CD14-positive monocyte (primary cell): ENCODE measurements around the gene MAP3K20. TPM values are rescaled to one million over a fixed set of nuclear protein-coding genes. Genes with fewer than 3 reads are reported as not detected.
"Not testable (repeated sequence)": the region's sequence is repeated elsewhere in the genome, so short reads cannot be mapped to it uniquely, and the experiment has no call there.

ENCODE experiments used
- DNase-seq, 3 donors: peaks; one replicate each; pipeline ENCODE4 v3.0.0-alpha.2; 2011 to 2022
- H2AFZ ChIP-seq: 2 replicates; pipeline ENCODE4 v1.6.0; 2012; ENCODE audit warnings: mild to moderate bottlenecking, low read depth, low read length, inconsistent platforms; ENCODE audit not compliant: insufficient read depth, poor library complexity, severe bottlenecking
- H3K27ac ChIP-seq, 2 donors: 1 replicate in 1 of 2; 2 replicates in 1 of 2; pipeline ENCODE4 v1.5.1; 2012 to 2013; ENCODE audit warnings: low read length in 2 of 2, control low read depth in 1 of 2, inconsistent platforms in 1 of 2, low read depth in 1 of 2, mild to moderate bottlenecking in 1 of 2
- H3K27me3 ChIP-seq, 2 donors: one replicate each; pipeline versions ENCODE4 v1.6.0 to v1.6.1; 2011 to 2013; ENCODE audit warnings: low read length in 2 of 2; ENCODE audit not compliant: control insufficient read depth in 2 of 2, insufficient read depth in 2 of 2
- H3K36me3 ChIP-seq, 2 donors: replicated peaks in 1 of 2; 1 replicate in 1 of 2; 2 replicates in 1 of 2; pipeline versions ENCODE4 v1.5.1 to v1.6.1; 2012 to 2013; ENCODE audit warnings: low read length in 2 of 2, control low read depth in 1 of 2, inconsistent platforms in 1 of 2, mild to moderate bottlenecking in 1 of 2; ENCODE audit not compliant: insufficient read depth in 2 of 2, control insufficient read depth in 1 of 2
- H3K4me1 ChIP-seq, 2 donors: 1 replicate in 1 of 2; 2 replicates in 1 of 2; pipeline versions ENCODE4 v1.5.1 to v1.6.1; 2012 to 2013; ENCODE audit warnings: low read length in 2 of 2, control low read depth in 1 of 2, inconsistent platforms in 1 of 2, mild to moderate bottlenecking in 1 of 2, moderate library complexity in 1 of 2; ENCODE audit not compliant: insufficient read depth in 2 of 2, control insufficient read depth in 1 of 2
- H3K4me2 ChIP-seq: replicated peaks from 2 replicates; pipeline ENCODE3; 2012; ENCODE audit warnings: low read length, moderate library complexity, mild to moderate bottlenecking; ENCODE audit not compliant: poor library complexity, severe bottlenecking; ENCODE audit errors: extremely low read depth
- H3K4me3 ChIP-seq, 3 experiments: fragments of 200-600 bp in 1 of 3; sonication (generic) in 1 of 3; replicated peaks in 1 of 3; 1 replicate in 2 of 3; 2 replicates in 1 of 3; pipeline ENCODE4 v1.5.1; 2011 to 2013; ENCODE audit warnings: low read length in 3 of 3, mild to moderate bottlenecking in 3 of 3, control low read depth in 2 of 3, low read depth in 2 of 3, inconsistent platforms in 1 of 3, moderate library complexity in 1 of 3
- H3K79me2 ChIP-seq: 2 replicates; pipeline ENCODE4 v1.6.0; 2012; ENCODE audit warnings: mild to moderate bottlenecking, control low read depth, inconsistent platforms, low read length, moderate library complexity; ENCODE audit not compliant: insufficient read depth
- H3K9ac ChIP-seq: 2 replicates; pipeline ENCODE4 v1.6.0; 2017; ENCODE audit warnings: low read length, mild to moderate bottlenecking; ENCODE audit not compliant: insufficient read depth, poor library complexity, severe bottlenecking
- H3K9me3 ChIP-seq, 2 donors: replicated peaks in 1 of 2; 1 replicate in 1 of 2; 2 replicates in 1 of 2; pipeline versions ENCODE4 v1.5.1 to v1.6.1; 2012 to 2013; ENCODE audit warnings: low read length in 2 of 2, control low read depth in 1 of 2; ENCODE audit not compliant: control insufficient read depth in 1 of 2, insufficient read depth in 1 of 2
- H4K20me1 ChIP-seq: 2 replicates; pipeline ENCODE4 v1.6.0; 2012; ENCODE audit warnings: mild to moderate bottlenecking, low read length, control low read depth, moderate library complexity; ENCODE audit not compliant: insufficient read depth
- H3K27ac Mint-ChIP-seq, 7 donors: one replicate each; pipeline ENCODE4 v1.8.0; 2020; ENCODE audit warnings: mild to moderate bottlenecking in 7 of 7, mixed read lengths in 7 of 7, moderate library complexity in 6 of 7, inconsistent platforms in 2 of 7
- H3K27me3 Mint-ChIP-seq, 3 donors: one replicate each; pipeline ENCODE4 v1.8.0; 2021 to 2022; ENCODE audit warnings: low read depth in 3 of 3, mild to moderate bottlenecking in 3 of 3, mixed read lengths in 3 of 3, moderate library complexity in 3 of 3, inconsistent platforms in 1 of 3
- H3K36me3 Mint-ChIP-seq, 2 donors: one replicate each; pipeline ENCODE4 v1.8.0; 2020; ENCODE audit warnings: mixed read lengths in 2 of 2, inconsistent platforms in 1 of 2, mild to moderate bottlenecking in 1 of 2
- H3K4me1 Mint-ChIP-seq: one replicate; pipeline ENCODE4 v1.8.0; 2020; ENCODE audit warnings: mild to moderate bottlenecking, mixed read lengths
- H3K4me3 Mint-ChIP-seq, 2 donors: one replicate each; pipeline ENCODE4 v1.8.0; 2020; ENCODE audit warnings: mild to moderate bottlenecking in 2 of 2, mixed read lengths in 2 of 2, moderate library complexity in 1 of 2
- H3K9me3 Mint-ChIP-seq, 7 donors: one replicate each; pipeline ENCODE4 v1.8.0; 2020 to 2022; ENCODE audit warnings: mixed read lengths in 7 of 7, mild to moderate bottlenecking in 6 of 7, moderate library complexity in 6 of 7, inconsistent platforms in 2 of 7
- CTCF ChIP-seq: fragments of 200-600 bp; IDR thresholded peaks from one replicate; pipeline ENCODE4 v1.8.0; 2022; ENCODE audit warnings: antibody characterized with exemption, mild to moderate bottlenecking
- whole genome bisulfite sequencing: methylation state at CpG from one replicate; pipeline ENCODE4 v1.1.5; 2013; ENCODE audit warnings: missing lambda C conversion rate; ENCODE audit not compliant: insufficient coverage; 5-methylcytosine and 5-hydroxymethylcytosine counted together
- intact Hi-C, 2 donors: fragments of 100-400 bp; cut with micrococcal nuclease; formaldehyde crosslinking; loops; one replicate each; pipeline versions ENCODE4 v1.15.0 to v1.15.1; 2023
- polyA plus RNA-seq, 3 donors: library from polyadenylated mRNA; depleted of rRNA in 1 of 3; unstranded in 2 of 3; stranded (reverse) in 1 of 3; fragments of 300-500 nt in 2 of 3; fragments of >200 nt in 1 of 3; fragmentation: Illumina TruSeq in 2 of 3; gene quantifications; 1 replicate in 2 of 3; 2 replicates in 1 of 3; pipeline ENCODE4 v1.2.3, GENCODE V29; 2012 to 2021

Gene MAP3K20
- polyA plus RNA-seq, 3 donors = 14.3 to 30.7 (median 21.6) TPM

- no peak overlapping the region for H3K4me3 ChIP-seq
- Mint-ChIP-seq H3K27me3 (peaks cover 2 to 7% (median 3%) of the 10 kb centered on the region in 3 donors), H3K4me1 (no peaks in the 10 kb centered on the region), H3K36me3 (no peaks in the 10 kb centered on the region), H3K9me3 (peaks cover 28 to 67% (median 58%) of the 10 kb centered on the region in 7 donors), H3K4me3 (no peak overlapping the region), H3K27ac (no peak overlapping the region)
- no peaks in the 10 kb centered on the region for H3K36me3 ChIP-seq
- peaks cover 40 to 51% of the 10 kb centered on the region in 2 donors for H3K9me3 ChIP-seq
- WGBS = no CpG with 5 or more reads among the region's 1 CpG
- H4K20me1 ChIP-seq = no peaks in the 10 kb centered on the region
- H3K9ac ChIP-seq = no peak overlapping the region
- no peak for TF ChIP-seq CTCF
- H3K4me2 ChIP-seq = no peak overlapping the region
- no peak overlapping the region for H3K27ac ChIP-seq
- no peaks in the 10 kb centered on the region for H3K4me1 ChIP-seq
- no peak for DNase-seq
- H3K79me2 ChIP-seq = no peaks in the 10 kb centered on the region
- no peak overlapping the region for H2AFZ ChIP-seq
- intact Hi-C loops = no loop called here
- no peaks in the 10 kb centered on the region for H3K27me3 ChIP-seq
These were observed 224.8 kb downstream of the MAP3K20 start for GRCh38 chr2:173300458-173300857.

- H3K79me2 ChIP-seq, H4K20me1 ChIP-seq, intact Hi-C loops, H3K4me3 ChIP-seq, DNase-seq, H3K36me3 ChIP-seq, H3K27me3 Mint-ChIP-seq, H3K27me3 ChIP-seq, H3K27ac ChIP-seq, H2AFZ ChIP-seq, H3K27ac Mint-ChIP-seq, H3K4me3 Mint-ChIP-seq, H3K36me3 Mint-ChIP-seq, H3K4me1 Mint-ChIP-seq, H3K4me2 ChIP-seq, H3K4me1 ChIP-seq, H3K9ac ChIP-seq: not testable (repeated sequence)
- peaks cover 24 to 62% (median 53%) of the 10 kb centered on the region in 7 donors for H3K9me3 Mint-ChIP-seq
- WGBS = 88% methylated on average over 2 of the region's 4 CpGs
- peaks cover 40 to 46% of the 10 kb centered on the region in 2 donors for H3K9me3 ChIP-seq
These were observed 225.9 kb downstream of the MAP3K20 start for GRCh38 chr2:173301549-173301948.
